Measurements from ENCODE around the gene CLSTN2. TPM values are rescaled to one million over a fixed set of nuclear protein-coding genes. Genes with fewer than 3 reads are reported as not detected.

The CLSTN2 gene
- total and polyA plus RNA-seq, 4 donors: 0.09 to 2.2 (median 0.55) TPM

GRCh38 chr3:140509534-140509933 lies 574.5 kb downstream of the CLSTN2 start:
- no peak for DNase-seq (ENCODE audit: low spot score)
- no peak overlapping the region for H3K9ac ChIP-seq (ENCODE audit: low read depth in 1 of 2, low read length in 2 of 2)
- 48% methylated on average over 2 of the region's 2 CpGs for WGBS
- H3K27ac ChIP-seq (ENCODE audit: low read depth in 1 of 2, low read length in 2 of 2): no peak overlapping the region
- H3K27me3 ChIP-seq (ENCODE audit: control insufficient read depth in 4 of 4, insufficient read depth in 4 of 4, low read length in 3 of 4): peaks cover 0 to 3% (median 0%) of the 10 kb centered on the region in 4 donors
- no peaks in the 10 kb centered on the region for H3K36me3 ChIP-seq (ENCODE audit: control insufficient read depth in 4 of 4, insufficient read depth in 3 of 4, low read depth in 1 of 4, low read length in 3 of 4)
- no peaks in the 10 kb centered on the region for H3K9me3 ChIP-seq (ENCODE audit: control insufficient read depth in 4 of 4, low read length in 3 of 4)
- no peak overlapping the region for H3K4me3 ChIP-seq (ENCODE audit: low read depth in 1 of 3, low read length in 3 of 3)
- no peak for TF ChIP-seq YY1 (IDR thresholded peaks at IDR 0.05)
- TF ChIP-seq RAD21 (IDR thresholded peaks at IDR 0.05): no peak
- no peak for TF ChIP-seq SP1 (IDR thresholded peaks at IDR 0.05)
- no peak for TF ChIP-seq RXRA (IDR thresholded peaks at IDR 0.05)
- TF ChIP-seq TAF1 (conservative IDR thresholded peaks at IDR 0.05): no peak
- TF ChIP-seq NR2F2 (IDR thresholded peaks at IDR 0.05): no peak
- TF ChIP-seq HNF4A (conservative IDR thresholded peaks at IDR 0.05): no peak
- no peak for TF ChIP-seq CTCF (IDR thresholded peaks at IDR 0.05; ENCODE audit: low read depth, low read length, missing input control)
- no peak for TF ChIP-seq FOXA1 (IDR thresholded peaks at IDR 0.05)
- TF ChIP-seq REST (IDR thresholded peaks at IDR 0.05): no peak
- TF ChIP-seq MAX (IDR thresholded peaks at IDR 0.05): no peak
- TF ChIP-seq FOXA2 (IDR thresholded peaks at IDR 0.05): no peak
- TF ChIP-seq ATF3 (IDR thresholded peaks at IDR 0.05): no peak
- TF ChIP-seq ZBTB33 (IDR thresholded peaks at IDR 0.05): no peak
- no peaks in the 10 kb centered on the region for H3K4me1 ChIP-seq (ENCODE audit: control insufficient read depth in 4 of 4, insufficient read depth in 4 of 4, low read length in 3 of 4)

- 23% methylated on average over 6 of the region's 6 CpGs for WGBS
- no peak for DNase-seq (ENCODE audit: low spot score)
- no peaks in the 10 kb centered on the region for H3K36me3 ChIP-seq (ENCODE audit: control insufficient read depth in 4 of 4, insufficient read depth in 3 of 4, low read depth in 1 of 4, low read length in 3 of 4)
- no peak overlapping the region for H3K27ac ChIP-seq (ENCODE audit: low read depth in 1 of 2, low read length in 2 of 2)
- H3K4me1 ChIP-seq (ENCODE audit: control insufficient read depth in 4 of 4, insufficient read depth in 4 of 4, low read length in 3 of 4): no peaks in the 10 kb centered on the region
- H3K4me3 ChIP-seq (ENCODE audit: low read depth in 1 of 3, low read length in 3 of 3): no peak overlapping the region
- H3K9ac ChIP-seq (ENCODE audit: low read depth in 1 of 2, low read length in 2 of 2): no peak overlapping the region
- H3K27me3 ChIP-seq (ENCODE audit: control insufficient read depth in 4 of 4, insufficient read depth in 4 of 4, low read length in 3 of 4): peaks cover 0 to 3% (median 0%) of the 10 kb centered on the region in 4 donors
- no peaks in the 10 kb centered on the region for H3K9me3 ChIP-seq (ENCODE audit: control insufficient read depth in 4 of 4, low read length in 3 of 4)
- TF ChIP-seq EGR1 (IDR thresholded peaks at IDR 0.05; ENCODE audit: low read depth in 2 of 2): no peak
- no peak for TF ChIP-seq REST (IDR thresholded peaks at IDR 0.05)
- TF ChIP-seq ATF3 (IDR thresholded peaks at IDR 0.05): no peak
- no peak for TF ChIP-seq GABPA (IDR thresholded peaks at IDR 0.05 in 1 of 2, conservative IDR thresholded peaks at IDR 0.05 in 1 of 2)
- no peak for TF ChIP-seq FOXA2 (IDR thresholded peaks at IDR 0.05)
- no peak for TF ChIP-seq CTCF (IDR thresholded peaks at IDR 0.05; ENCODE audit: low read depth, low read length, missing input control)
- no peak for TF ChIP-seq RXRA (IDR thresholded peaks at IDR 0.05)
Observed at GRCh38 chr3:140510303-140510861, 575.4 kb downstream of the CLSTN2 start.
